HEK293 (cell line): ENCODE measurements around the gene NFIX.

Source experiments
- CTCF ChIA-PET: fragments of 350-600 bp; formaldehyde crosslinking; extraction: SDS; loops from one replicate; lab custom pipeline; 2021; ENCODE audit warnings: antibody characterized with exemption; lab: Yijun Ruan, JAX
- POLR2A ChIA-PET: fragments of 300-600 bp; formaldehyde crosslinking; extraction: SDS; loops from one replicate; lab custom pipeline; 2020; ENCODE audit warnings: antibody characterized with exemption, inconsistent platforms; lab: Yijun Ruan, JAX
- H3K27ac ChIP-seq: fragments of 200-500 bp; sonication (Bioruptor generic); 2 replicates; pipeline ENCODE4 v1.5.1; 2014; ENCODE audit warnings: low read depth, low read length, control low read depth, inconsistent platforms; ENCODE audit errors: extremely low read depth
- H3K36me3 ChIP-seq, 2 experiments: fragments of 200-500 bp in 1 of 2; sonication (Bioruptor generic) in 1 of 2; 1 replicate in 1 of 2; 2 replicates in 1 of 2; pipeline ENCODE4 v1.5.1; 2014 to 2017; ENCODE audit warnings: inconsistent platforms in 2 of 2, low read length in 2 of 2; ENCODE audit not compliant: control insufficient read depth in 2 of 2, insufficient read depth in 1 of 2
- H3K4me1 ChIP-seq: fragments of 200-500 bp; sonication (Bioruptor generic); 2 replicates; pipeline ENCODE4 v1.5.1; 2014; ENCODE audit warnings: mild to moderate bottlenecking, low read length, inconsistent platforms; ENCODE audit not compliant: control insufficient read depth, insufficient read depth
- H3K4me3 ChIP-seq: 2 replicates; pipeline ENCODE4 v1.5.1; 2011; ENCODE audit warnings: low read depth, mild to moderate bottlenecking, control low read depth, low read length, moderate library complexity
- H3K9me3 ChIP-seq: fragments of 200-500 bp; sonication (Bioruptor generic); 2 replicates; pipeline ENCODE4 v1.5.1; 2014; ENCODE audit warnings: low read depth, low read length, inconsistent platforms; ENCODE audit not compliant: control insufficient read depth, insufficient read depth
- IKZF3 ChIP-seq: fragments of 450-650 bp; IDR thresholded peaks from 2 replicates; pipeline ENCODE4 v1.5.0; 2018; ENCODE audit warnings: missing biosample characterization, mild to moderate bottlenecking, missing genetic modification characterization, moderate library complexity
- KLF8 ChIP-seq: fragments of 450-650 bp; formaldehyde crosslinking; IDR thresholded peaks from 2 replicates; pipeline ENCODE4 v1.5.1; 2016; ENCODE audit warnings: missing biosample characterization, missing genetic modification characterization
- SETDB1 ChIP-seq: IDR thresholded peaks from one replicate; pipeline ENCODE4 v1.6.1; 2017; ENCODE audit warnings: mild to moderate bottlenecking, low read length, moderate library complexity, mixed read lengths; ENCODE audit not compliant: insufficient read length
- YY1 ChIP-seq: fragments of 450-650 bp; formaldehyde crosslinking; IDR thresholded peaks from 2 replicates; pipeline ENCODE4 v1.5.1; 2018; ENCODE audit warnings: missing biosample characterization, missing genetic modification characterization
- ZBTB6 ChIP-seq: fragments of 450-650 bp; formaldehyde crosslinking; IDR thresholded peaks from 2 replicates; pipeline ENCODE4 v1.5.1; 2017; ENCODE audit warnings: missing biosample characterization, missing genetic modification characterization
- ZFP3 ChIP-seq: fragments of 450-650 bp; formaldehyde crosslinking; IDR thresholded peaks from 2 replicates; pipeline ENCODE4 v1.5.1; 2016; ENCODE audit warnings: low read depth, missing biosample characterization, missing genetic modification characterization
- ZNF155 ChIP-seq: fragments of 450-650 bp; formaldehyde crosslinking; IDR thresholded peaks from 2 replicates; pipeline ENCODE4 v1.5.1; 2016; ENCODE audit warnings: missing biosample characterization, missing genetic modification characterization
- ZNF280C ChIP-seq: fragments of 450-650 bp; formaldehyde crosslinking; IDR thresholded peaks from 2 replicates; pipeline ENCODE4 v1.5.1; 2016; ENCODE audit warnings: missing biosample characterization, missing genetic modification characterization
- ZNF302 ChIP-seq: fragments of 450-650 bp; formaldehyde crosslinking; IDR thresholded peaks from 2 replicates; pipeline ENCODE4 v1.5.1; 2016; ENCODE audit warnings: missing biosample characterization, missing genetic modification characterization, low read depth
- ZNF311 ChIP-seq: fragments of 450-650 bp; formaldehyde crosslinking; IDR thresholded peaks from 2 replicates; pipeline ENCODE4 v1.5.1; 2017; ENCODE audit warnings: missing biosample characterization, missing genetic modification characterization, borderline replicate concordance
- ZNF501 ChIP-seq: fragments of 450-650 bp; formaldehyde crosslinking; IDR thresholded peaks from 2 replicates; pipeline ENCODE4 v1.5.1; 2016; ENCODE audit warnings: missing biosample characterization, missing genetic modification characterization
- ZNF518A ChIP-seq: fragments of 450-650 bp; formaldehyde crosslinking; conservative IDR thresholded peaks from 2 replicates; pipeline ENCODE4 v1.5.1; 2016; ENCODE audit warnings: low read depth, missing biosample characterization, missing genetic modification characterization
- ZNF610 ChIP-seq: fragments of 450-650 bp; formaldehyde crosslinking; IDR thresholded peaks from 2 replicates; pipeline ENCODE4 v1.5.1; 2016; ENCODE audit warnings: missing biosample characterization, missing genetic modification characterization, borderline replicate concordance
- ZNF621 ChIP-seq: fragments of 450-650 bp; formaldehyde crosslinking; IDR thresholded peaks from 2 replicates; pipeline ENCODE4 v1.5.1; 2017; ENCODE audit warnings: missing biosample characterization, missing genetic modification characterization
- ZNF654 ChIP-seq: fragments of 450-650 bp; formaldehyde crosslinking; IDR thresholded peaks from 2 replicates; pipeline ENCODE4 v1.5.1; 2016; ENCODE audit warnings: low read depth, missing biosample characterization, missing genetic modification characterization
- ZNF664 ChIP-seq: fragments of 450-650 bp; formaldehyde crosslinking; IDR thresholded peaks from 2 replicates; pipeline ENCODE4 v1.5.1; 2016; ENCODE audit warnings: missing biosample characterization, missing genetic modification characterization
- ZNF701 ChIP-seq: fragments of 450-650 bp; formaldehyde crosslinking; IDR thresholded peaks from 2 replicates; pipeline ENCODE4 v1.5.1; 2016; ENCODE audit warnings: missing biosample characterization, missing genetic modification characterization
- ZNF76 ChIP-seq: fragments of 450-650 bp; formaldehyde crosslinking; IDR thresholded peaks from 2 replicates; pipeline ENCODE4; 2016; ENCODE audit warnings: low read depth, missing biosample characterization, missing genetic modification characterization, borderline replicate concordance
- ZXDB ChIP-seq: fragments of 450-650 bp; formaldehyde crosslinking; IDR thresholded peaks from 2 replicates; pipeline ENCODE4 v1.5.1; 2016; ENCODE audit warnings: missing biosample characterization, missing genetic modification characterization

Gene NFIX

GRCh38 chr19:13109361-13110098 lies 114.3 kb downstream of the NFIX start:
- H3K9me3 ChIP-seq, result no peaks in the 10 kb centered on the region
- no peaks in the 10 kb centered on the region for H3K4me1 ChIP-seq
- TF ChIP-seq ZNF302 (tag by site-specific recombination) (no peak), ZNF664 (no peak), ZBTB6 (tag by site-specific recombination) (no peak), SETDB1 (no peak), ZNF654 (no peak), ZNF701 (tag by site-specific recombination) (no peak), YY1 (tag by site-specific recombination) (no peak), ZNF155 (tag by site-specific recombination) (no peak), ZNF311 (no peak), ZXDB (no peak), ZFP3 (no peak), ZNF610 (tag by site-specific recombination) (no peak), ZNF280C (tag by site-specific recombination) (no peak), ZNF76 (tag by site-specific recombination) (no peak), IKZF3 (tag by site-specific recombination) (no peak), KLF8 (no peak), ZNF518A (tag by site-specific recombination) (no peak), ZNF501 (tag by site-specific recombination) (no peak), ZNF621 (tag by site-specific recombination) (no peak)
- TF ChIP-seq, all 188 proteins: peak for 0
- Histone ChIP-seq H3K27ac (no peak overlapping the region), H3K36me3 (peaks cover 11 to 57% of the 10 kb centered on the region in 2 experiments; a peak in 2 of 3 replicates), H3K4me3 (no peak overlapping the region)
- ChIA-PET CTCF (interaction anchor here (0.6 kb wide), 2 partner anchors 18 to 143 kb away, joined by 3 to 4 read pairs; no protein-coding TSS in a partner anchor), POLR2A (no interaction called here)
